ENCODE data around the gene CDC73. TPM values are rescaled to one million over a fixed set of nuclear protein-coding genes. Genes with fewer than 3 reads are reported as not detected.
A peak's percentile ranks its signal among the peaks of the same experiment; 100 is the strongest.
"Not testable (repeated sequence)": the region's sequence is repeated elsewhere in the genome, so short reads cannot be mapped to it uniquely, and the experiment has no call there.

The CDC73 gene
- total RNA-seq, 1 experiment from 2014 or later: 19.5 TPM

DNA sequence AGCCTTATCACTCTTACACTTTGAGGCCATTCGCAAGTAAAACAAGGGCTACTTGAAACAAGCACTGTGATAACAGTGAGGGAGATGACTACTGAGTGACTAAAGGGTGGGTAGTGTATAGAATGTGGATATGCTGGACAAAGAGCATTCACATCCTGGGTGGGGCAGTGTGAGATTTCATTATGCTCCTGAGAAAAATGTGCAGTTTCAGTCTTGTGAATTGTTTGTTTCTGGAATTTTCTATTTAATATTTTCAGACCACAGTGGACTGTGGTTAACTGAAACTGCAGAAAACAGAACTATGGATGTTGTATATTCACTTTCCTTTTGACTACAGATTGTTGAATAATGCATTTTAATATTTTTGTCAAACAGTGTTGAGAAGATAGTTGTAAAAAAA is 89.7 kb downstream of the CDC73 start:
- Histone ChIP-seq H3K36me3 (replicated peaks; ENCODE audit: control insufficient read depth, insufficient read depth, low read length) (no peaks in the 10 kb centered on the region), H3K27me3 (ENCODE audit: control insufficient read depth, insufficient read depth, low read length) (no peaks in the 10 kb centered on the region), H3K4me3 (ENCODE audit: insufficient read depth, low read depth, low read length) (no peak overlapping the region)
- DNase-seq: no peak

DNA sequence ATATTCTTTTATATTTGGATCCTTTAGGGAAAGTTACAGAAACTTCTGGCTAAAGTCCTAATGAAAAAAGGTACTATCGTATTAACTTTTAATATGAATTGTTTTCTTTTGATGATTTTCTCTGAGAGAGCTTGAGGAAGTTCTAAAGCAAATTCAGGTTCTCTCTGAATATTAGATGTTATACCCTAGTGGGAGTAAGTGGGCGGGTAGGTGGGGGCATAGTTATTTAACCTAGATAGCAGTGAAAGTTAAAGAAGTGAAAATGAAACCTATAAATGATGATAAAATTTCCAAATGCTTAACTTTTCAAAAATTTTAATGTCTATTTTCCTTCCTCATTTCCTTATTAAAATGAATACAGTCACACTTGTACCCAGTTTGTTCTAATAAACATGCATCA is 90.8 kb downstream of the CDC73 start:
- Histone ChIP-seq H3K27me3 (ENCODE audit: control insufficient read depth, insufficient read depth, low read length) (no peaks in the 10 kb centered on the region), H3K36me3 (replicated peaks; ENCODE audit: control insufficient read depth, insufficient read depth, low read length) (no peaks in the 10 kb centered on the region), H3K4me3 (ENCODE audit: insufficient read depth, low read depth, low read length) (no peak overlapping the region)
- no peak for DNase-seq

DNA sequence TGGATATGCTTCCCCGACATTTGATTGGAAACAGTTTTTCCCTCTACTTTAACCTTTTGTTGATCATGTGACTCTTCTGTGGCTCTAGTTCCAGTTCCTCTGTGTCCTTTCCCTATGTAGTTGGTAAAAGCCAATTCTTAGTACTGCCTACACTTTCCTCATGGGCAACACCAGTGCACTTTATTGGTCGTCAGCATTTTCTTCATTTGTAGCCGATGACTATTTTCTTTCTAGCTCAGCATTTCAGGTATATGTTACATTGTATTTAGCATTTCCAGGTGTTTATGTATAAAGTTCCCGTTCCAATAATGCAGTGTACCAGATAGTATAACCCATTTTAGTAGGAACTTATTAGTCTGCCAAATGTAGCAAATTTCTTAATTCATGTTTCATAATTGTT is 92.2 kb downstream of the CDC73 start:
- DNase-seq: no peak
- H3K27me3 ChIP-seq (ENCODE audit: control insufficient read depth, insufficient read depth, low read length): no peaks in the 10 kb centered on the region
- H3K4me3 ChIP-seq (ENCODE audit: insufficient read depth, low read depth, low read length): no peak overlapping the region
- no peaks in the 10 kb centered on the region for H3K36me3 ChIP-seq (replicated peaks; ENCODE audit: control insufficient read depth, insufficient read depth, low read length)

DNA sequence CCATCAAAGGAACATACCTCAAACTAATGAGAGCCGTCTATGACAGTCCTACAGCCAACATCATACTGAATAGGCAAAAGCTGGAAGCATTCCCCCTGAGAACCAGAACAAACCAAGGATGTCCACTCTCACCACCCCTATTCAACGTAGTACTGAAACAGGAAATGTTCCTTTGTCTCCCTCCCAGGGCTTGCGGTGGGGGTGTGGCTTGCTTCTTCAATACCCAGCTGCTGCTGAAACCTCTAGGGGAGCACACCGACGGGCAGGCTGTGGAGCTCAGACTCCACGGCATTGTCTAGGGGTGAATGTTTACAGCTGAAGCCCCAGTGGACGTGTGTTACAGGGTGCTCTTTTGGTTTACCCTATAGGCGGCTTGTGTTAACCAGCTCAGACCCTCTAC is 95.1 kb downstream of the CDC73 start:
- H3K27me3 ChIP-seq (ENCODE audit: control insufficient read depth, insufficient read depth, low read length): no peaks in the 10 kb centered on the region
- H3K4me3 ChIP-seq (ENCODE audit: insufficient read depth, low read depth, low read length): no peak overlapping the region
- no peaks in the 10 kb centered on the region for H3K36me3 ChIP-seq (replicated peaks; ENCODE audit: control insufficient read depth, insufficient read depth, low read length)
- peak; percentile 22 for DNase-seq

DNA sequence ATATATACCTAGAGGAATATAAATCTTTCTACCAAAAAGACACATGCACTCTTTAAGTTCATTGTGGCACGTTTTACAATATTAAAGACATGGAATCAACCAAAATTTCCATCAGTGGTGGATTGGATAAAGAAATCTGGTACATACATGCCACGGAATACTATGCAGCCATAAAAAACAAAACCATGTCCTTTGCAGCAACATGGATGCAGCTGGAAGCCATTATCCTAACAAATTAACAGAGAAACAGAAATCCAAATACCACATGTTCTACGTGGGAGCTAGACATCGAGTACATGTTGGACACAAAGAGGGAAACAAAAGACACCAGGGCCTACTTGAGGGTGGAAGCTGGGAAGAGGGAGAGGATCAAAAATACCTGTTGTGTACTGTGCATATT is 97.6 kb downstream of the CDC73 start:
- no peaks in the 10 kb centered on the region for H3K27me3 ChIP-seq (ENCODE audit: control insufficient read depth, insufficient read depth, low read length)
- H3K4me3 ChIP-seq (ENCODE audit: insufficient read depth, low read depth, low read length): no peak overlapping the region
- no peaks in the 10 kb centered on the region for H3K36me3 ChIP-seq (replicated peaks; ENCODE audit: control insufficient read depth, insufficient read depth, low read length)
- DNase-seq: no peak

DNA sequence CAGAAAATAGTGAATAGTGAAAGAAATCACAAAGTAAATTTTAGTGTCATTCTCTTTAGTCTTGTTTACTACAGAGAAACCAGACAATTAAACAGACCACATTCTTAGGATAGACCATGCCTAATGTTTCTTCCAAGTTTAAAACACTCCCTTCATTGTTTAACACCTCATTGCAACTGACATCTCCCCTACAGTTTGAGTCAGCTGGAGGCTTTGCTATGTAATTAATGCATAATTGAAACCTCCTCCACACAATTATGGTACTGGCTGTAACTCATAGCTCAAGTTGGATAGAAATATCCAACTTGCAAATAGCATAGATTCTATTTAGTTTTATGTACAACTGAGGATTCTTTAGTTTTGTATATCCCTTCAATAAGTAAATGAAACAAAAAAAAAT is 99.8 kb downstream of the CDC73 start:
- Histone ChIP-seq H3K36me3 (replicated peaks; ENCODE audit: control insufficient read depth, insufficient read depth, low read length) (no peaks in the 10 kb centered on the region), H3K4me3 (ENCODE audit: insufficient read depth, low read depth, low read length) (no peak overlapping the region), H3K27me3 (ENCODE audit: control insufficient read depth, insufficient read depth, low read length) (no peaks in the 10 kb centered on the region)
- DNase-seq: no peak

- no peak overlapping the region for H3K4me3 ChIP-seq (ENCODE audit: insufficient read depth, low read depth, low read length)
These were observed 100.3 kb downstream of the CDC73 start for GRCh38 chr1:193222056-193222615.

DNA sequence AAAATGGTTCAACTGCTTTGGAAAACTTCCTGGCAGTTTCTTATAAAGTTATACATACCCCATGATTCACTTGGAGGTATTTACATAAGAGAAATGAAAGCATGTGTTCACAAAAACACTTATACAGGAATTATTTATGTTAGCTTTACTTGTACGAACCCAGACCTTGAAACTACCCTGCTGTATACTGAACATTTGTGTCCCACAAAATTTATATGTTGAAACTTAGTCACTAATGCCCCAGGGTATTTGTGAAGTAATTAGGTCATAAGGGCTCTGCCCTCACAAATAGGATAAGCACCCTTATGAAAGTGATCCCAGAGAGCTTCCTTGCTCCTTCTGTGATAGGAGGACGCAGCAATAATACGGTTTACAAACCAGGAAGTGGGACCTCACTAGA is 107.3 kb downstream of the CDC73 start:
- no peaks in the 10 kb centered on the region for H3K36me3 ChIP-seq (replicated peaks; ENCODE audit: control insufficient read depth, insufficient read depth, low read length)
- no peak overlapping the region for H3K4me3 ChIP-seq (ENCODE audit: insufficient read depth, low read depth, low read length)
- DNase-seq: no peak
- H3K27me3 ChIP-seq (ENCODE audit: control insufficient read depth, insufficient read depth, low read length): no peaks in the 10 kb centered on the region

More at GRCh38 chr1:193222056-193222615, 100.3 kb downstream of the CDC73 start:
- Histone ChIP-seq H3K27me3 (ENCODE audit: control insufficient read depth, insufficient read depth, low read length) (no peaks in the 10 kb centered on the region), H3K36me3 (replicated peaks; ENCODE audit: control insufficient read depth, insufficient read depth, low read length) (no peaks in the 10 kb centered on the region)
- DNase-seq: no peak

DNA sequence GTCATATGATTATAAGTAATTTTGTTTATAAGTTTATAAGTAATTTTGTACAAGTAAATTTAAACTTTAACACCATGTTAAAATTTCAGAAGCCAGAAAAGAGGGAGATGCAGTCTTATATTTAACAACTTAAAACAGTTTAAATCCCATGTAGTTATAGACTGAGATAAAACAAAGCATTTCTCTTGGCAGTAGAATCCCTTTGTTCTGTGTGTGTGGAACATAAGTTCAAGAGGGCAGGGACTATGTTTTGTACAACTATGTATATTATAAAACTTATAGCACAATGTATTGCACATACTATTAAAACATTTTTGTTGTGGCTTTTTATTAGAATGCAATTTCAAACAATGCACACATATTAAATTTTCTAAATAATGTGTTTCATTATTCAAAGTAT is 109.3 kb downstream of the CDC73 start:
- H3K4me3 ChIP-seq (ENCODE audit: insufficient read depth, low read depth, low read length); DNase-seq; H3K27me3 ChIP-seq (ENCODE audit: control insufficient read depth, insufficient read depth, low read length); H3K36me3 ChIP-seq (replicated peaks; ENCODE audit: control insufficient read depth, insufficient read depth, low read length): not testable (repeated sequence)

DNA sequence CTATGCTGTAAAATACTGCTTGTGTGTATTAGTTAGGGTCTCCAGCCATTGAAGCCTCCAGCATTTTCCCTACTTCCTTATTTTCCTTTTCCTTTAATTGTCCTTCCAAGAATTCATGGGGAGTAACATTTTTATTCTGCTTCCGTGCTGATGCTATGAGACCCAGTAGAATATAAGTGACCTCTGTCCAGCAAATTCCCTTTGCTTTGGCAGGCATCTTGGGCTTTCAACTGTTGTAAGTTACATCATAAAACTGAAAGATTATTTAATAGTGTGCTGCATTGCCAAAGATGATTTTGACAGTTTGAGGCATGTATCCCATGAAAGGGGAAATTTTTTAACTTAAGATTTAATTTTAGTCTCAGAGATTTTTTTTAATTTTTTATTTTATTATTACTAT is 112.7 kb downstream of the CDC73 start:
- Histone ChIP-seq H3K36me3 (replicated peaks; ENCODE audit: control insufficient read depth, insufficient read depth, low read length) (no peaks in the 10 kb centered on the region), H3K27me3 (ENCODE audit: control insufficient read depth, insufficient read depth, low read length) (no peaks in the 10 kb centered on the region), H3K4me3 (ENCODE audit: insufficient read depth, low read depth, low read length) (no peak overlapping the region)
- no peak for DNase-seq

DNA sequence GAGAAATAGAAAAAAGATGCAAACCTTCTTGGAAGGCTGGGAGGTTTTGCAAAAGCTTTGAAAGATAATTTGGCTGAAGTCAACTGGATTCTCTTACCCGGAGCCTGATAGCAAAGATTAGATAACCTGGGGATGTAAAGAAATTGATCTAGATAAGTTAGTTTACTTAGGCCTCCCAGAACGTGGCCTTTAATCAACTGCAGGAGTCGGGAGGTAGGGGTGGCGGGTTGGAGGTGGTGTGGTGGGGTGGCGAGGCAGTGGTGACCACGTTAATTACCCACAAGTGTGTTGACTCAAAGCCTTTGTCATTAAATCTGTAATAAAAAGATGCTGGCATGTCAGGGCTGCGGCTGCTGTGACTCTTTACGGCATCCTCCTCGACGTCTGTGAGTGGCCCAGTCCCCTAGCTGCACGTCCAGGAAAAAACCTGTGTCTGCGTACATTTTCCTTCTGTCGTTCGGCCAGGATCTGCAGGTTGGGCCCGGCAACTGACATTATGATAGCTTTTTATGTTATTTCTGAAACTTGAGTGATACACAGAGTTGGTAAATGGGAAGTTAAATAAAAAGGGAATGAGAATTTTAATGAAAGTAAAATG is 115.6 kb downstream of the CDC73 start:
- Histone ChIP-seq H3K36me3 (replicated peaks; ENCODE audit: control insufficient read depth, insufficient read depth, low read length) (no peaks in the 10 kb centered on the region), H3K27me3 (ENCODE audit: control insufficient read depth, insufficient read depth, low read length) (no peaks in the 10 kb centered on the region), H3K4me3 (ENCODE audit: insufficient read depth, low read depth, low read length) (no peak overlapping the region)
- no peak for DNase-seq

DNA sequence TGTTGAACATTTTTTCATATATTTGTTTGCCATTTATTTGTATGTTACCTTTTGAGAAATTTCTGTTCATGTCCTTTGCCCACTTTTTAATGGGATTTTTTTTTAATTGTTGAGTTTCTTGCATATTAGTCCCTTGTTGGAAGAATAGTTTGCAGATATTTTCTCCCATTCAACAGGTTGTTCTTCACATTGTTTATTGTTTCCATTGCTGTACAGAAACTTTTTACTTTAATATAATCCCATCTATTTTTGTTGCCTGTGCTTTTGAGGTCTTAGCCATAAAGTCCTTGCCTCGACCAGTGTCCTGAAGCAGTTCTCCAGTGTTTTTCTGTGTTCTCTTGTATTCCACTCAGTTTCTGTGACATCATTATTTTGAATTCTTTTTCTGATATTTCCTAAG is 118.8 kb downstream of the CDC73 start:
- no peak overlapping the region for H3K4me3 ChIP-seq (ENCODE audit: insufficient read depth, low read depth, low read length)
- DNase-seq: no peak
- no peaks in the 10 kb centered on the region for H3K36me3 ChIP-seq (replicated peaks; ENCODE audit: control insufficient read depth, insufficient read depth, low read length)
- no peaks in the 10 kb centered on the region for H3K27me3 ChIP-seq (ENCODE audit: control insufficient read depth, insufficient read depth, low read length)

DNA sequence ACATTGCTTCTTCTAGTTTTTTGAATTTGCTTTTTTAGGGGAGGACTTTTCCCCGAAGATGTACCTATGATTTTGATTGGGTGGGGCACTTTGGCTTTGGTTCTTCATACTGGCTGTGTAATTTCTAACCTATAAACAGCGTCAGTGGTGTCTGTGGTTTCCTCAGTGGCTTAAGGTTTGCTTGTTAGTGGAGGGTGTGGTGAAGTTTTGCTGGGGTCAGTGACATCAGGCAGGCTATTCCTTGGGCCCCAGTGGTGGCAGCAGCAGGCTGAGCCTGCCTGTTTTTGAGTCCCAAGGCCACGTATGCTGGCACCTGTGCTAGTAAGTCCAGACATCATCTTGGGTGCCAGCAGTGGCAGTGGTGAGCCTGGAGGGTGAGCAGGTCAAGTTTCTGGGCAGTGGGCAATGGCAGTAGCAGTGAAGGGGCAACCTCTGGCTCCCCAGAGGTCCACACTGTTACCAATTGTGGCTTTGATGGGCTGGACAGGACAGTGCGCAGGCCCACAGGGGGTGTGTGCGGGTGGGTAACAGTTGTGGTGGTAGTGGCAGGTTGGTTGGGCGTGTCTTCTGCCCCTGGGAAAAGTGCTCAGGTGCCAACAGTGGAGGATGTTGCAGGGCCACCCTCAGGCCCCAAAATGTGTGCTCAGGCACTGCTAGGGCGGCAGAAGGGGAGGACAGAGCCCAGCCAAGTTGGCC is 119.4 kb downstream of the CDC73 start:
- no peak for DNase-seq
- Histone ChIP-seq H3K36me3 (replicated peaks; ENCODE audit: control insufficient read depth, insufficient read depth, low read length) (no peaks in the 10 kb centered on the region), H3K27me3 (ENCODE audit: control insufficient read depth, insufficient read depth, low read length) (no peaks in the 10 kb centered on the region), H3K4me3 (ENCODE audit: insufficient read depth, low read depth, low read length) (no peak overlapping the region)

GRCh38 chr1:193242000-193242399 is 120.2 kb downstream of the CDC73 start:
- Histone ChIP-seq H3K27me3 (ENCODE audit: control insufficient read depth, insufficient read depth, low read length) (no peaks in the 10 kb centered on the region), H3K4me3 (ENCODE audit: insufficient read depth, low read depth, low read length) (no peak overlapping the region), H3K36me3 (replicated peaks; ENCODE audit: control insufficient read depth, insufficient read depth, low read length) (no peaks in the 10 kb centered on the region)
- no peak for DNase-seq

DNA sequence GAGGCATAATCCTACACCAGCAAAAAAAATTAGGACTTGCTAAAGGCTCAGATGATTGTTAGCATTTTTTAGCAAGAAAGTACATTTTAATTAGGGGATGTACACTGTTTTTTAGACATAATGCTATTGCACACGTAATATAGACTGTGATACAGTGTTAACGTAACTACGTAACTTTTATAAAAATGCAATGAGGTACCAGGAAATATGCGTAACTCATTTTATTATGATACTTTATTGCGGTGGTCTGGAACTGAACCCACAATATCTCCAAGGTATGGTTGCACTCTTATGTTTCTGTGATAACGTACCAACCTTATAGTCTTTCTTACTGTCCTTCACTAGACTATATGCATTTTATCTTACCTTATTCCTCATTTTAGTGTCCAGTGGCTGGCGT is 127.4 kb downstream of the CDC73 start:
- no peak for DNase-seq
- Histone ChIP-seq H3K36me3 (replicated peaks; ENCODE audit: control insufficient read depth, insufficient read depth, low read length) (peaks cover 3% of the 10 kb centered on the region), H3K27me3 (ENCODE audit: control insufficient read depth, insufficient read depth, low read length) (no peaks in the 10 kb centered on the region), H3K4me3 (ENCODE audit: insufficient read depth, low read depth, low read length) (no peak overlapping the region)

Measured in H7 (cell line).